SK-N-SH (cell line): ENCODE measurements around the gene CNTNAP2. TPM values are rescaled to one million over a fixed set of nuclear protein-coding genes. Genes with fewer than 3 reads are reported as not detected.
A peak's percentile ranks its signal among the peaks of the same experiment; 100 is the strongest.

Experiments used
- CTCF ChIA-PET: fragments of 300-600, 350-600 bp; formaldehyde crosslinking; extraction: SDS; loops from one replicate; lab custom pipeline; 2021; lab: Yijun Ruan, JAX
- POLR2A ChIA-PET: fragments of 350-600 bp; sonication (Branson Sonifier 250); formaldehyde crosslinking; extraction: SDS; loops from one replicate; lab custom pipeline; 2020; ENCODE audit warnings: antibody characterized with exemption, inconsistent platforms; lab: Yijun Ruan, JAX
- DNase-seq: peaks from one replicate; pipeline ENCODE4 v3.0.0; 2012
- H2AFZ ChIP-seq: fragments of 200-600 bp; sonication (generic); 2 replicates; pipeline ENCODE4 v1.8.1; 2016; ENCODE audit warnings: antibody characterized with exemption, mild to moderate bottlenecking, low read depth
- H3F3A ChIP-seq: fragments of 200-600 bp; sonication (generic); replicated peaks from 2 replicates; pipeline ENCODE3; 2016; ENCODE audit warnings: antibody characterized with exemption, mild to moderate bottlenecking; ENCODE audit not compliant: insufficient read depth
- H3K27ac ChIP-seq, 2 experiments: fragments of 200-500 bp in 1 of 2; fragments of 200-600 bp in 1 of 2; sonication (Bioruptor generic) in 1 of 2; sonication (generic), shearing (Covaris generic) in 1 of 2; 2 replicates each; pipeline versions ENCODE4 v1.5.1 to v1.6.1; 2014 to 2016; ENCODE audit warnings: low read depth in 2 of 2, inconsistent platforms in 1 of 2, low read length in 1 of 2, mild to moderate bottlenecking in 1 of 2, mixed read lengths in 1 of 2
- H3K27me3 ChIP-seq: fragments of 200-600 bp; sonication (generic), shearing (Covaris generic); 2 replicates; pipeline ENCODE4 v1.6.1; 2016; ENCODE audit warnings: mixed run types; ENCODE audit not compliant: insufficient read depth
- H3K36me3 ChIP-seq, 2 experiments: fragments of 200-500 bp in 1 of 2; fragments of 200-600 bp in 1 of 2; sonication (Bioruptor generic) in 1 of 2; sonication (generic) in 1 of 2; replicated peaks in 1 of 2; 2 replicates each; pipeline versions ENCODE3 to v1.5.1; 2014 to 2016; ENCODE audit warnings: low read length in 1 of 2, mild to moderate bottlenecking in 1 of 2; ENCODE audit not compliant: insufficient read depth in 2 of 2, control insufficient read depth in 1 of 2
- H3K4me1 ChIP-seq, 2 experiments: fragments of 200-500 bp in 1 of 2; fragments of 200-600 bp in 1 of 2; sonication (Bioruptor generic) in 1 of 2; sonication (generic), shearing (Covaris generic) in 1 of 2; 2 replicates each; pipeline versions ENCODE4 v1.5.1 to v1.6.1; 2014 to 2016; ENCODE audit warnings: low read depth in 1 of 2, low read length in 1 of 2, mixed run types in 1 of 2; ENCODE audit not compliant: insufficient read depth in 2 of 2, control insufficient read depth in 1 of 2
- H3K4me2 ChIP-seq: fragments of 200-600 bp; sonication (generic), shearing (Covaris generic); 2 replicates; pipeline ENCODE4 v1.6.1; 2017; ENCODE audit warnings: mixed run types
- H3K4me3 ChIP-seq, 2 experiments: fragments of 200-500 bp in 1 of 2; fragments of 200-600 bp in 1 of 2; sonication (Bioruptor generic) in 1 of 2; sonication (generic), shearing (Covaris generic) in 1 of 2; 2 replicates each; pipeline versions ENCODE4 v1.5.1 to v1.8.1; 2014 to 2016; ENCODE audit warnings: low read depth in 2 of 2, inconsistent platforms in 1 of 2, low read length in 1 of 2, mild to moderate bottlenecking in 1 of 2, mixed read lengths in 1 of 2, moderate library complexity in 1 of 2
- H3K79me2 ChIP-seq: fragments of 200-600 bp; sonication (generic); 2 replicates; pipeline ENCODE4 v1.8.1; 2017; ENCODE audit warnings: mild to moderate bottlenecking; ENCODE audit not compliant: insufficient read depth
- H3K9ac ChIP-seq: fragments of 200-600 bp; sonication (generic); 2 replicates; pipeline ENCODE4 v1.6.1; 2017; ENCODE audit warnings: mixed run types
- H3K9me2 ChIP-seq: fragments of 200-600 bp; sonication (generic); 2 replicates; pipeline ENCODE4 v1.6.1; 2017; ENCODE audit warnings: mixed run types
- H3K9me3 ChIP-seq: fragments of 200-600 bp; sonication (generic); 2 replicates; pipeline ENCODE4 v1.6.1; 2017; ENCODE audit warnings: mixed run types, mild to moderate bottlenecking, moderate library complexity
- H4K20me1 ChIP-seq: fragments of 200-600 bp; sonication (generic); 2 replicates; pipeline ENCODE4 v1.6.1; 2017; ENCODE audit warnings: mild to moderate bottlenecking, mixed run types; ENCODE audit not compliant: insufficient read depth
- CHD2 ChIP-seq: fragments of 150-350 bp; IDR thresholded peaks from 2 replicates; pipeline ENCODE4 v1.6.1; 2018; ENCODE audit warnings: low read length; ENCODE audit not compliant: partially characterized antibody
- ELF1 ChIP-seq: IDR thresholded peaks from 2 replicates; pipeline ENCODE4 v1.4.0; 2012
- EP300 ChIP-seq, 2 experiments: IDR thresholded peaks; 2 replicates each; pipeline versions ENCODE4 v1.4.0 to v1.6.1; 2012; ENCODE audit warnings: borderline replicate concordance in 1 of 2, low read depth in 1 of 2, low read length in 1 of 2
- EZH2phosphoT487 ChIP-seq: fragments of 200-600 bp; sonication (generic); IDR thresholded peaks from 2 replicates; pipeline ENCODE4 v1.6.1; 2017; ENCODE audit warnings: low read depth, mixed run types, mild to moderate bottlenecking, antibody characterized with exemption, moderate library complexity, borderline replicate concordance
- FOSL2 ChIP-seq: IDR thresholded peaks from 2 replicates; pipeline ENCODE4 v1.4.0; 2012; ENCODE audit warnings: low read depth, mild to moderate bottlenecking, moderate library complexity, borderline replicate concordance
- FOXM1 ChIP-seq: IDR thresholded peaks from 2 replicates; pipeline ENCODE4 v1.4.0; 2012; ENCODE audit warnings: low read depth, mild to moderate bottlenecking
- IRF3 ChIP-seq: fragments of 150-350 bp; IDR thresholded peaks from 2 replicates; pipeline ENCODE4 v1.6.1; 2016; ENCODE audit warnings: mild to moderate bottlenecking, low read depth, low read length
- JUND ChIP-seq: IDR thresholded peaks from 2 replicates; pipeline ENCODE4 v1.4.0; 2012
- MAX ChIP-seq: IDR thresholded peaks from 2 replicates; pipeline ENCODE4 v1.4.0; 2012; ENCODE audit warnings: low read depth
- MEF2A ChIP-seq: IDR thresholded peaks from 2 replicates; pipeline ENCODE4 v1.4.0; 2012; ENCODE audit warnings: low read depth, borderline replicate concordance
- MXI1 ChIP-seq: IDR thresholded peaks from 2 replicates; pipeline ENCODE4 v1.6.1; 2012; ENCODE audit warnings: mild to moderate bottlenecking, low read depth, low read length, improper control_type of control experiment
- NFIC ChIP-seq: IDR thresholded peaks from 2 replicates; pipeline ENCODE4 v1.4.0; 2012; ENCODE audit warnings: borderline replicate concordance
- NRF1 ChIP-seq: IDR thresholded peaks from 2 replicates; pipeline ENCODE4 v1.6.1; 2012; ENCODE audit warnings: low read depth, mild to moderate bottlenecking, low read length
- POLR2AphosphoS5 ChIP-seq: IDR thresholded peaks from 2 replicates; pipeline ENCODE4 v1.6.1; 2012; ENCODE audit warnings: low read depth, low read length
- RAD21 ChIP-seq: IDR thresholded peaks from 2 replicates; pipeline ENCODE4 v1.6.1; 2012; ENCODE audit warnings: mild to moderate bottlenecking, low read length
- RCOR1 ChIP-seq: fragments of 150-350 bp; IDR thresholded peaks from 2 replicates; pipeline ENCODE4 v1.6.1; 2017; ENCODE audit warnings: antibody characterized with exemption, low read length
- REST ChIP-seq: IDR thresholded peaks from 2 replicates; pipeline ENCODE4 v1.6.1; 2012; ENCODE audit warnings: mild to moderate bottlenecking, low read depth, low read length, moderate library complexity
- RFX5 ChIP-seq: IDR thresholded peaks from 2 replicates; pipeline ENCODE4 v1.6.1; 2012; ENCODE audit warnings: mild to moderate bottlenecking, improper control_type of control experiment, low read length
- SIN3A ChIP-seq: IDR thresholded peaks from 2 replicates; pipeline ENCODE4 v1.6.1; 2012; ENCODE audit warnings: low read depth, mild to moderate bottlenecking, low read length, moderate library complexity, borderline replicate concordance
- SMC3 ChIP-seq: IDR thresholded peaks from 2 replicates; pipeline ENCODE4 v1.6.1; 2012; ENCODE audit warnings: low read depth, low read length, improper control_type of control experiment
- TCF12 ChIP-seq: IDR thresholded peaks from 2 replicates; pipeline ENCODE4 v1.4.0; 2012
- TEAD4 ChIP-seq: IDR thresholded peaks from 2 replicates; pipeline ENCODE4 v1.4.0; 2012; ENCODE audit warnings: mild to moderate bottlenecking, borderline replicate concordance; ENCODE audit not compliant: insufficient read depth
- YY1 ChIP-seq: IDR thresholded peaks from 2 replicates; pipeline ENCODE4 v1.4.0; 2012; ENCODE audit warnings: low read depth, mild to moderate bottlenecking
- ZBTB33 ChIP-seq: IDR thresholded peaks from 2 replicates; pipeline ENCODE4 v1.4.0; 2012; ENCODE audit warnings: low read depth, borderline replicate concordance
- WGBS: methylation state at CpG from one replicate; pipeline ENCODE4 v1.1.6; 2017; ENCODE audit warnings: low lambda C conversion rate; 5-methylcytosine and 5-hydroxymethylcytosine counted together
- polyA plus RNA-seq, 3 experiments: library from polyadenylated mRNA; depleted of rRNA; stranded (reverse); fragments of >200 nt; gene quantifications; 2 replicates each; pipeline ENCODE4 v1.2.3, GENCODE V29; 2012
- TF ChIP-seq, protein P1 (sequence below): IDR thresholded peaks from 2 replicates; pipeline ENCODE4; 2012

Gene CNTNAP2
- polyA plus RNA-seq, 1 of the 3 experiments (the other 2 are of a cell fraction): 3.4 TPM

- Histone ChIP-seq H4K20me1 (no peaks in the 10 kb centered on the region), H3K4me2 (peak overlapping the region; percentile 38), H3K9ac (peak overlapping the region; percentile 24; the same call in 1 of the 2 replicates), H3K9me2 (no peaks in the 10 kb centered on the region), H3K4me1 (no peaks in the 10 kb centered on the region; a peak in 1 of 4 replicates), H2AFZ (peak overlapping the region; percentile 53; the same call in 1 of the 2 replicates), H3K79me2 (no peaks in the 10 kb centered on the region; the same call in 1 of the 2 replicates), H3K27me3 (no peaks in the 10 kb centered on the region), H3F3A (peaks cover 14% of the 10 kb centered on the region), H3K4me3 (peak overlapping the region in 1 of 2 experiments; percentile 13; a peak in 3 of 4 replicates), H3K27ac (peak overlapping the region in 1 of 2 experiments; percentile 84; a peak in 2 of 4 replicates), H3K9me3 (no peaks in the 10 kb centered on the region), H3K36me3 (no peaks in the 10 kb centered on the region)
- no peak for DNase-seq
- ChIA-PET POLR2A (no interaction called here), CTCF (interaction anchor here (1.5 kb wide), 1 partner anchor 30 kb away, joined by 3 read pairs; the partner anchor contains the start of gene CNTNAP2)
- TF ChIP-seq NFIC: no peak
- no peak for TF ChIP-seq RCOR1
- 0 out of 2 replicates have a peak, but pooled peaks have one; percentile 25 for TF ChIP-seq TEAD4
- TF ChIP-seq CHD2: no peak
- TF ChIP-seq SIN3A: no peak
- no peak for TF ChIP-seq EZH2phosphoT487
- TF ChIP-seq EP300 (IDR thresholded peaks at IDR 0.05; ENCODE audit: borderline replicate concordance in 1 of 2, low read depth in 1 of 2, low read length in 1 of 2): peak in 1 of 2 experiments; percentile 56; a peak in 1 of 4 replicates
- TF ChIP-seq ELF1: no peak; the same call in 1 of the 2 replicates
- no peak for TF ChIP-seq YY1
- TF ChIP-seq, protein P1, sequence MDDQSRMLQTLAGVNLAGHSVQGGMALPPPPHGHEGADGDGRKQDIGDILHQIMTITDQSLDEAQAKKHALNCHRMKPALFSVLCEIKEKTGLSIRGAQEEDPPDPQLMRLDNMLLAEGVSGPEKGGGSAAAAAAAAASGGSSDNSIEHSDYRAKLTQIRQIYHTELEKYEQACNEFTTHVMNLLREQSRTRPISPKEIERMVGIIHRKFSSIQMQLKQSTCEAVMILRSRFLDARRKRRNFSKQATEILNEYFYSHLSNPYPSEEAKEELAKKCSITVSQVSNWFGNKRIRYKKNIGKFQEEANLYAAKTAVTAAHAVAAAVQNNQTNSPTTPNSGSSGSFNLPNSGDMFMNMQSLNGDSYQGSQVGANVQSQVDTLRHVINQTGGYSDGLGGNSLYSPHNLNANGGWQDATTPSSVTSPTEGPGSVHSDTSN: no peak
- no peak for TF ChIP-seq MXI1
- no peak for TF ChIP-seq FOXM1
- TF ChIP-seq IRF3: no peak
- TF ChIP-seq FOSL2: peak; percentile 45; the same call in 1 of the 2 replicates
- TF ChIP-seq MEF2A: no peak
- TF ChIP-seq NRF1: no peak
- peak; percentile 91 for TF ChIP-seq TCF12
- TF ChIP-seq RAD21: no peak
- no peak for TF ChIP-seq RFX5
- no peak for TF ChIP-seq POLR2AphosphoS5
- TF ChIP-seq REST: no peak
- no peak for TF ChIP-seq ZBTB33
- peak; percentile 45 for TF ChIP-seq JUND
- no peak for TF ChIP-seq MAX
- no peak for TF ChIP-seq SMC3
- 17% methylated on average over 6 of the region's 6 CpGs for WGBS
Measured at GRCh38 chr7:146146831-146147486, 30.4 kb downstream of the CNTNAP2 start.
